LNCAP (cell line): Measurements from ENCODE around the gene ANKRD16.

Experiments
- TF ChIP-seq, protein P1 (sequence below): fragments of 450-650 bp; IDR thresholded peaks from 2 replicates; pipeline ENCODE4 v1.5.1; 2017; ENCODE audit warnings: mild to moderate bottlenecking

ANKRD16 gene

DNA sequence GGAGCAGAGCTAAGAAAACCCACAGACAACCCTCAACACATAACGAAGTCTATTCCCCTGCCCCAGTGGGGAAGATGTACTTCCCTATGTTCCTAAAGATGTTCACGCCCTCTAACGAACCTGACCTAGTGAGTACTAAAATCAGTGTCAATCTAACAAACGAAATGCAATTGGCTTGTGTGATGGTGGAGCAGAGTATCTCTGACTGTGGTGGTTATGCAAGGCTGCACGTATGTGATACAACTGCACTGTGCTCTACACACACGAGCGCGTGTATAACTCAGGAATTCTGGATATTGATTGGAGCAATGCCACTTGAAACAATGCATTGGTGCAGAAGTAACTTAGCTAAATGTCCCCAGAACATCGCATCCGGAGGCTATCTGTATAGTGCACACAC is 1.3 kb downstream of the ANKRD16 start:
- TF ChIP-seq, protein P1, sequence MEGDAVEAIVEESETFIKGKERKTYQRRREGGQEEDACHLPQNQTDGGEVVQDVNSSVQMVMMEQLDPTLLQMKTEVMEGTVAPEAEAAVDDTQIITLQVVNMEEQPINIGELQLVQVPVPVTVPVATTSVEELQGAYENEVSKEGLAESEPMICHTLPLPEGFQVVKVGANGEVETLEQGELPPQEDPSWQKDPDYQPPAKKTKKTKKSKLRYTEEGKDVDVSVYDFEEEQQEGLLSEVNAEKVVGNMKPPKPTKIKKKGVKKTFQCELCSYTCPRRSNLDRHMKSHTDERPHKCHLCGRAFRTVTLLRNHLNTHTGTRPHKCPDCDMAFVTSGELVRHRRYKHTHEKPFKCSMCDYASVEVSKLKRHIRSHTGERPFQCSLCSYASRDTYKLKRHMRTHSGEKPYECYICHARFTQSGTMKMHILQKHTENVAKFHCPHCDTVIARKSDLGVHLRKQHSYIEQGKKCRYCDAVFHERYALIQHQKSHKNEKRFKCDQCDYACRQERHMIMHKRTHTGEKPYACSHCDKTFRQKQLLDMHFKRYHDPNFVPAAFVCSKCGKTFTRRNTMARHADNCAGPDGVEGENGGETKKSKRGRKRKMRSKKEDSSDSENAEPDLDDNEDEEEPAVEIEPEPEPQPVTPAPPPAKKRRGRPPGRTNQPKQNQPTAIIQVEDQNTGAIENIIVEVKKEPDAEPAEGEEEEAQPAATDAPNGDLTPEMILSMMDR = no peak

DNA sequence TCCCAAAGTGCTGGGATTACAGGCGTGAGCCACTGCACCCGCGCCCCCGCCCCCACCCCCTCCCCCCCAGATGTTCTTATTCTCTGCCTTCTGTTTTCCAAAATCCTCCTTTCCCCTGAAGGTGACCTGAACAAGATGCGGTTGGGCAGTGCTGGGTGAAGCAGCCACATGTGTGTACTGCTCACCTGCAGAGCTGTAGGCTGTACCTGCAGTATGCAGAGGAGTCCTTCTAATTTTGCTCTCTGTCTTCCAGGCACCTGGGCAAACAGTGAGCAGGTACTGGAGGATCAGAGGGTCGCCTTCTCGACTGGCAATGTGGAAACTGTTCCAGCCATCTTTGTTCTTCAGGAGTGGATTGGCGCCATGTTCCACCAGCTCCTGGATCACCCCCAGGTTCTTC is 2.1 kb downstream of the ANKRD16 start:
- TF ChIP-seq, protein P1 = no peak

DNA sequence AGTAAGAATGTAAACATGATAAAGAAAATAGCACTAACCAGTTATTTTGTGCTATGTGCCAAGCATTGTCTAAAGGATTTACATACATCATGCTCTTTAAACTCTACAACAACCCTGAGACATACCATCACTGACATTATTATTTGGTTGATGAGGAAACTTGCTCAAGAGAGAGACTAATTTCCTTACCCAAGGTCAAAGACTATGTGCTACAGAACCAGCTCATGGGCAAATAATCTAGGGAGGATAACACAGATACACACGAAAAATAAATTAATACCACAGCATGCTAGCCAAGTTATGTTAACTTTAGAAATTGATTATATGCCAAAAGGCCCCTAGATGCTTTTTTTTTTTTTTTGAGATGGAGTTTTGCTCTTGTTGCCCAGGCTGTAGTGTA is 2.7 kb downstream of the ANKRD16 start:
- TF ChIP-seq, protein P1 = no peak

DNA sequence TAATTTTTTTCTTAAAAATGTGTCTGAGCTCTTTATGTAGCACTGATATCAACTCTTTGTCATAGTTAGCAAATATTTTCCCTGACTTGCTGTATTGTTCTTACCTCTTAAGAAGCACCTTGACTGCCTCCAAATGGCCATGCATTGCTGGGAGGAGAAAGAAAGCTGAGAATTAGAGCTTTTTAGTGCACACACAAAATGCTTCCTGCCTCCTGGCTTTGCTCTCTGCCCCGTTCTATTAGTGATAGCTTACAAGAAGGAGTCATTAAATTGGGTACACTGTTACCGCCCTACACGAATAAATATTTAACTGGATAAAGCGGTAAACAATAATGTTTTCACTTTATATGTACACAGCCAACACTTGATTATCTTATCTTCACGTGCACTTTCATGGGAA is 4.1 kb downstream of the ANKRD16 start:
- TF ChIP-seq, protein P1 = peak; percentile 36; the same call in 1 of the 2 replicates

DNA sequence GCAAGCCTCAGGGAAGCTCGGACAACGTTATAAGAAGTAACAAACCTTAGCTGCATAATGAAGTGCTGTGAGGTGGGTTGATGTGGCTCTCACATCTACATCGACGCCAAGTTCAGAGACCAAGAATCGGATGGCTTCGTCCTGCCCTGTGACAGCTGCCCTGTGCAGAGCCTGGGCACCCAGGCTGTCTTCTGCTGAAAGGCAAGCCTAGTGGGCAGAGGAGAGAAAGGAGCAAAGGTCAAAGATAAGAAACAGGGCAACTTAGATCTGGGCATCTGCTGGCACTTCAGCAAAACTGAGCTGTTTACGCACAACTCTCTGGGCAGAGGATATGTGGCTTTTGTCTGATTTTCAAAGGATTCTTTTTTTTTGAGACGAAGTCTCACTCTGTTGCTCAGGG is 6.7 kb downstream of the ANKRD16 start:
- TF ChIP-seq, protein P1 = no peak

DNA sequence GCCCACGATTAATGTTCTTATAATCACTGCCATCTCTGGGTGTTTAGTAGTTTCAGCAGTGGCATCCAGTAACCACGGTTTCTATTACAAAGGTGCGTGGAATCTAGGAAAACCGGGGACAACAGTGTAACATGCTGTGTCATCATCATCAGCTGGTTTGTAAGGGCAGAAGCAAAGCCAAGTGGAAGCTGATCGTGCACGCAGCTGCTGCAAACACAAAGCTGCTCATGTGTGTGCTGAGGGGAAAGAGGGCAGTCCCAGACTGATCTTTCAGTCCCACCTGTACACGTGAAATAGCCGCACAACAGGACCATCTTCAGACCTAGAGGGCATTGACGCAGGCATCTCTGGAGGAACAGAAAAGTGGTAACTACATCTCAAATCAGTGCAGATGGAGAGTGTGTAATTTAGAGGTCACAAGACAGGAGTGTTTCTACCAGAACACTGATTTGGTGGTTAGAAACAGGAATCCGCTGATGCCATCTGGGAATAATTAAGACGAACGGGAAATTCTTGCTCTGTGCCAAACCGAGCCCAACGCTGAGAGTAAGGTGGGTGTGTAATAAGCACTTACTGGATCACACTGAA is 13.4 kb downstream of the ANKRD16 start:
- TF ChIP-seq, protein P1 = no peak

DNA sequence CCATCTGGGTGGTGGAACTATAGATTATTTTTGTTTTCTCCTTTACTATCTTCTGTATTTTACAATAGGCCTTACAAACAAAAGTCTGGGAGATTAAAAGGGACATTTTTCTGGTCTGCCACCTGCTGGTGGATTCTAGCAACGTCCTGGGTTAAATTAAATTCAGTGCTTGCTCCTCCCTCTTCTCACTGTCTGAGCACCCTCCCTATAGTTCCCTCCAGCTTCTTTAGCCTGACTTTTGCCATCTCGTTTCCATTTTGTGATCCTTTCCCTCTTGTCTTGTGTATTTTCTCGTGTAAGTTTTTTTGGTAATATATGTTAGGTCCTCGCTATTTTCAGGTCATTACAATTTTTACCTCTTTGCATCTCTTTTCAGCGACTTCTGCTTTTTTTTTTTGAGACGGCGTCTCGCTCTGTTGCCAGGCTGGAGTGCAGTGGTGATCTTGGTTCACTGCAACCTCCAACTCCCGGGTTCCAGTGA is 16.1 kb downstream of the ANKRD16 start:
- TF ChIP-seq, protein P1 = peak; percentile 77

DNA sequence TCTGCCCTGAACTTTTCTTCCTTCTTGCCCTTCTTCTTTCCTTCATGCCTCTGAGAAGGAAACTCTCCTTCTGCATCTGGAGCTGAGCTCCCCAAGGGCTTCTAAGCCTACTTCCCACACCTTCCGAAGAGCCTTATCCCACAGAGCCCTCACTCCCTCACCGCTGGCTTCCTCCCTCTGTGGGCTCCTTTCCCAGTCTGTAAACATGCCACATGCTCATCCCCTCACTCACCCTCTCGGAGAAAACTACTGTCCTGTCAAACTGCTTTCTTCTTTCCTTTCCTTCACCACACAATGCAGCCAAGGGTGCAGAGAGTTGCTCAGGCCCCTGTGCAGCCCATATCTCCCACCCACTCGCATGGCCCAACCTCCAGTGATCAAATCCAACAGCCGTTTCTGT is 18.1 kb downstream of the ANKRD16 start:
- TF ChIP-seq, protein P1 = no peak
